ENCODE measurements around the gene NME4. TPM values are rescaled to one million over a fixed set of nuclear protein-coding genes. Genes with fewer than 3 reads are reported as not detected.

NME4 gene
- total and polyA plus RNA-seq, 10 of the 15 experiments (the other 5 are each of a cell fraction or from before 2014, with no cell fraction given): 11.0 to 235 (median 97.7) TPM

DNA sequence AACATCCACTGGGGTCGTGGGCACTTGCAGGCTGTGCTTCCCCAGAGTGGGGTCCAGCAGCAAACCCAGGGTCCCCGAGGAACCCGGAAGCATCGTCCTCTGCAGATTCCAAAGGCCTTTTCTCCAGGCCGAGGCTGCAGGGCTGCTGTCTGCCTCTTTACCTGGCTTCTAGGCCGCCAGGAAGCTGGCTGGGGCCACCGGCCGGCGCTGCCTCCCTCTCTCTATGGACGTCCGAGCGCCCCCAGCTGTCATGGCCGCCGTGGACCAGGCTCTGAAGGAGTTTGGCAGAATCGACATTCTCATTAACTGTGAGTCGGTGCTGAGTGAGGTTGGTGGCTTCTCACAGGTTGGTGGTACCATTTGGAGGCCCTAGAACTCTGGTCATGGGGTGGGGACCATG is 10.3 kb downstream of the NME4 start (continued):
- TF ChIP-seq, protein P1, sequence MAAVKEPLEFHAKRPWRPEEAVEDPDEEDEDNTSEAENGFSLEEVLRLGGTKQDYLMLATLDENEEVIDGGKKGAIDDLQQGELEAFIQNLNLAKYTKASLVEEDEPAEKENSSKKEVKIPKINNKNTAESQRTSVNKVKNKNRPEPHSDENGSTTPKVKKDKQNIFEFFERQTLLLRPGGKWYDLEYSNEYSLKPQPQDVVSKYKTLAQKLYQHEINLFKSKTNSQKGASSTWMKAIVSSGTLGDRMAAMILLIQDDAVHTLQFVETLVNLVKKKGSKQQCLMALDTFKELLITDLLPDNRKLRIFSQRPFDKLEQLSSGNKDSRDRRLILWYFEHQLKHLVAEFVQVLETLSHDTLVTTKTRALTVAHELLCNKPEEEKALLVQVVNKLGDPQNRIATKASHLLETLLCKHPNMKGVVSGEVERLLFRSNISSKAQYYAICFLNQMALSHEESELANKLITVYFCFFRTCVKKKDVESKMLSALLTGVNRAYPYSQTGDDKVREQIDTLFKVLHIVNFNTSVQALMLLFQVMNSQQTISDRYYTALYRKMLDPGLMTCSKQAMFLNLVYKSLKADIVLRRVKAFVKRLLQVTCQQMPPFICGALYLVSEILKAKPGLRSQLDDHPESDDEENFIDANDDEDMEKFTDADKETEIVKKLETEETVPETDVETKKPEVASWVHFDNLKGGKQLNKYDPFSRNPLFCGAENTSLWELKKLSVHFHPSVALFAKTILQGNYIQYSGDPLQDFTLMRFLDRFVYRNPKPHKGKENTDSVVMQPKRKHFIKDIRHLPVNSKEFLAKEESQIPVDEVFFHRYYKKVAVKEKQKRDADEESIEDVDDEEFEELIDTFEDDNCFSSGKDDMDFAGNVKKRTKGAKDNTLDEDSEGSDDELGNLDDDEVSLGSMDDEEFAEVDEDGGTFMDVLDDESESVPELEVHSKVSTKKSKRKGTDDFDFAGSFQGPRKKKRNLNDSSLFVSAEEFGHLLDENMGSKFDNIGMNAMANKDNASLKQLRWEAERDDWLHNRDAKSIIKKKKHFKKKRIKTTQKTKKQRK (IDR thresholded peaks at IDR 0.05; ENCODE audit: low read depth, low read length): no peak
- TF ChIP-seq YBX1 (IDR thresholded peaks at IDR 0.05): no peak

DNA sequence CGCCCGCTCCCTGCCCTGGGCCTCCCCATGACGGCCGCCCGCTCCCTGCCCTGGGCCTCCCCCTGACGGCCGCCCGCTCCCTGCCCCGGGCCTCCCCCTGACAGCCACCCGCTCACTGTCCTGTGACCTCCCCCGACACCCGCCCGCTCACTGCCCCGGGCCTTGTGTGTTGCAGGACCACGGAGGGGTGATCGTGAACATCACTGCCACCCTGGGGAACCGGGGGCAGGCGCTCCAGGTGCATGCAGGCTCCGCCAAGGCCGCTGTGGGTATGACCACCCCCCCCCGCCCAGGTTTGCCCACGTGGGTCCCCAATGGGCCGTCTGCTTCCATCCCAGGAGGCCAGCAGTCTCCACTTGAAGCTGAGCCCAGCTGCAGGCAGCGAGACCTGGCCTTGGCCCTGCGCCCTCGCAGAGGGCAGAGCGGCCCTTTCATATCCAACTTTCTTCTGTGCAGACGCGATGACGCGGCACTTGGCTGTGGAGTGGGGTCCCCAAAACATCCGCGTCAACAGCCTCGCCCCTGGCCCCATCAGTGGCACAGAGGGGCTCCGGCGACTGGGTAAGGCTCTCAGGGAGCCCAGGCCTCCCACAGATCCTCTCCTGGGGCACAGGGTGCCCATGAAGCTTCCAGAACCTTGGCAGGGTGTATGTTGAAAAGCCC is 13.6 kb downstream of the NME4 start:
- Histone ChIP-seq H3K79me2 (ENCODE audit: control insufficient read depth, insufficient read depth, low read length) (no peaks in the 10 kb centered on the region), H3K27ac (ENCODE audit: control insufficient read depth, insufficient read depth) (no peak overlapping the region), H4K20me1 (ENCODE audit: control insufficient read depth, insufficient read depth) (no peaks in the 10 kb centered on the region), H3K4me3 (no peak overlapping the region), H3K9me3 (replicated peaks; ENCODE audit: control insufficient read depth, insufficient read depth, low read length) (no peaks in the 10 kb centered on the region), H3K9ac (ENCODE audit: control insufficient read depth, insufficient read depth, low read length) (no peak overlapping the region), H3K36me3 (ENCODE audit: control insufficient read depth in 2 of 2, insufficient read depth in 2 of 2, low read length in 1 of 2) (no peaks in the 10 kb centered on the region), H3K4me1 (ENCODE audit: control insufficient read depth, insufficient read depth, low read length) (no peaks in the 10 kb centered on the region), H3K27me3 (replicated peaks in 1 of 2; ENCODE audit: control insufficient read depth in 2 of 2, insufficient read depth in 2 of 2, low read length in 1 of 2) (no peaks in the 10 kb centered on the region), H3K4me2 (ENCODE audit: control insufficient read depth, insufficient read depth) (no peak overlapping the region), H2AFZ (ENCODE audit: control insufficient read depth, low read depth, low read length) (no peak overlapping the region)
- ChIA-PET RAD21 (ENCODE audit: unreplicated experiment) (interaction anchor here (0.6 kb wide), 1 partner anchor 8 kb away, joined by 4 read pairs; no protein-coding TSS in a partner anchor), SMC1A (ENCODE audit: uncharacterized antibody, unreplicated experiment) (no interaction called here), CTCF (no interaction called here), POLR2A (interaction anchor here (0.6 kb wide), 1 partner anchor 282 kb away, joined by 3 read pairs; no protein-coding TSS in a partner anchor)
- in situ Hi-C loops (cut with MboI): no loop called here
- TF ChIP-seq MEF2B (IDR thresholded peaks at IDR 0.05; ENCODE audit: partially characterized antibody, poor library complexity, severe bottlenecking) (no peak), NFYA (IDR thresholded peaks at IDR 0.05; ENCODE audit: borderline replicate concordance, low read depth, low read length) (no peak), ASH2L (IDR thresholded peaks at IDR 0.05; ENCODE audit: borderline replicate concordance, low read depth) (no peak), YY1 (IDR thresholded peaks at IDR 0.05; ENCODE audit: low read depth, low read length) (no peak)
- TF ChIP-seq, protein P2, sequence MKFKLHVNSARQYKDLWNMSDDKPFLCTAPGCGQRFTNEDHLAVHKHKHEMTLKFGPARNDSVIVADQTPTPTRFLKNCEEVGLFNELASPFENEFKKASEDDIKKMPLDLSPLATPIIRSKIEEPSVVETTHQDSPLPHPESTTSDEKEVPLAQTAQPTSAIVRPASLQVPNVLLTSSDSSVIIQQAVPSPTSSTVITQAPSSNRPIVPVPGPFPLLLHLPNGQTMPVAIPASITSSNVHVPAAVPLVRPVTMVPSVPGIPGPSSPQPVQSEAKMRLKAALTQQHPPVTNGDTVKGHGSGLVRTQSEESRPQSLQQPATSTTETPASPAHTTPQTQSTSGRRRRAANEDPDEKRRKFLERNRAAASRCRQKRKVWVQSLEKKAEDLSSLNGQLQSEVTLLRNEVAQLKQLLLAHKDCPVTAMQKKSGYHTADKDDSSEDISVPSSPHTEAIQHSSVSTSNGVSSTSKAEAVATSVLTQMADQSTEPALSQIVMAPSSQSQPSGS (IDR thresholded peaks at IDR 0.05; ENCODE audit: low read length): no peak
- TF ChIP-seq, protein P1 (IDR thresholded peaks at IDR 0.05; ENCODE audit: low read depth, low read length): no peak
- ATAC-seq (no peak), DNase-seq (ENCODE audit: low read depth, low spot score) (no peak), FAIRE-seq (no peak)
- intact Hi-C loops (cut with micrococcal nuclease; ENCODE audit: unreplicated experiment): no loop called here
- BruUV-seq (replicated peaks): no TSS peak
- 81% methylated on average over 21 of the region's 36 CpGs for WGBS (ENCODE audit: insufficient coverage, insufficient replicate concordance, low lambda C conversion rate, missing lambda C conversion rate)
